ENCODE results near the gene PABPN1L. TPM values are rescaled to one million over a fixed set of nuclear protein-coding genes. Genes with fewer than 3 reads are reported as not detected.

The PABPN1L gene
- total RNA-seq, 2 experiments from 2014 or later, result not detected

DNA sequence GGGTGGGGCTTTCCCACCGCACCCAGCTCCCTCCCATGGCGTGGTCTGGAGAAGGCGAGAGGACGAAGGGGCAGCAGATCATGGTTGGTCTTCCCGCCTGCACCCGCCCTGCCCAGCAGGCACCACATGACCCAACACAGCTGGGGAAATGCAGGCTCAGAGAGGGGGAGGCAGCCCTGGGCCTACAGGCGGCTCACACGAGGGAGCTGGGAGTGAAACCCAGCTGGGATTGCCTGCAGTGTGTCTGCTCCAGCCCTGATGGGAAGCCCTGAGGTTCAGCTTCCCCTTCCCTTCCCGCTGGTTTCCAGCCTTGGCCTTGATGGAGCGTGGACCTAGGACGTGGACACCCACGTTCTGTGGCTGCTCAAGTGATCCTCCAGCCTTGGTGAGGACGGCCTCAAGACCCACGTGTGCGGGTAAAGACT, 20.0 kb upstream of the PABPN1L start:
- Histone ChIP-seq H3K36me3 (ENCODE audit: insufficient read depth, low read length) (no peaks in the 10 kb centered on the region), H3K27ac (ENCODE audit: low read depth in 1 of 2, low read length in 2 of 2) (no peak overlapping the region), H3K4me1 (ENCODE audit: insufficient read depth, low read length) (peaks cover 9% of the 10 kb centered on the region), H3K9me3 (ENCODE audit: control insufficient read depth in 1 of 2, insufficient read depth in 1 of 2, low read length in 2 of 2) (peaks cover 0 to 9% of the 10 kb centered on the region in 2 experiments), H3K27me3 (ENCODE audit: control insufficient read depth in 1 of 2, insufficient read depth in 2 of 2, low read length in 2 of 2) (no peaks in the 10 kb centered on the region), H3K4me3 (ENCODE audit: low read length) (no peak overlapping the region)
- ATAC-seq (ENCODE audit: poor library complexity) (no peak), DNase-seq (no peak)
- Mint-ChIP-seq H3K4me3 (no peak overlapping the region), H3K27ac (no peak overlapping the region), H3K4me1 (ENCODE audit: low read depth) (no peaks in the 10 kb centered on the region), H3K27me3 (no peaks in the 10 kb centered on the region), H3K36me3 (ENCODE audit: low read depth) (no peaks in the 10 kb centered on the region), H3K9me3 (no peaks in the 10 kb centered on the region)
- ChIA-PET POLR2A (no interaction called here), CTCF (no interaction called here)
- intact Hi-C loops (cut with DNase I, micrococcal nuclease), result no loop called here
- TF ChIP-seq, protein P1, sequence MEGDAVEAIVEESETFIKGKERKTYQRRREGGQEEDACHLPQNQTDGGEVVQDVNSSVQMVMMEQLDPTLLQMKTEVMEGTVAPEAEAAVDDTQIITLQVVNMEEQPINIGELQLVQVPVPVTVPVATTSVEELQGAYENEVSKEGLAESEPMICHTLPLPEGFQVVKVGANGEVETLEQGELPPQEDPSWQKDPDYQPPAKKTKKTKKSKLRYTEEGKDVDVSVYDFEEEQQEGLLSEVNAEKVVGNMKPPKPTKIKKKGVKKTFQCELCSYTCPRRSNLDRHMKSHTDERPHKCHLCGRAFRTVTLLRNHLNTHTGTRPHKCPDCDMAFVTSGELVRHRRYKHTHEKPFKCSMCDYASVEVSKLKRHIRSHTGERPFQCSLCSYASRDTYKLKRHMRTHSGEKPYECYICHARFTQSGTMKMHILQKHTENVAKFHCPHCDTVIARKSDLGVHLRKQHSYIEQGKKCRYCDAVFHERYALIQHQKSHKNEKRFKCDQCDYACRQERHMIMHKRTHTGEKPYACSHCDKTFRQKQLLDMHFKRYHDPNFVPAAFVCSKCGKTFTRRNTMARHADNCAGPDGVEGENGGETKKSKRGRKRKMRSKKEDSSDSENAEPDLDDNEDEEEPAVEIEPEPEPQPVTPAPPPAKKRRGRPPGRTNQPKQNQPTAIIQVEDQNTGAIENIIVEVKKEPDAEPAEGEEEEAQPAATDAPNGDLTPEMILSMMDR (IDR thresholded peaks at IDR 0.05), result no peak

DNA sequence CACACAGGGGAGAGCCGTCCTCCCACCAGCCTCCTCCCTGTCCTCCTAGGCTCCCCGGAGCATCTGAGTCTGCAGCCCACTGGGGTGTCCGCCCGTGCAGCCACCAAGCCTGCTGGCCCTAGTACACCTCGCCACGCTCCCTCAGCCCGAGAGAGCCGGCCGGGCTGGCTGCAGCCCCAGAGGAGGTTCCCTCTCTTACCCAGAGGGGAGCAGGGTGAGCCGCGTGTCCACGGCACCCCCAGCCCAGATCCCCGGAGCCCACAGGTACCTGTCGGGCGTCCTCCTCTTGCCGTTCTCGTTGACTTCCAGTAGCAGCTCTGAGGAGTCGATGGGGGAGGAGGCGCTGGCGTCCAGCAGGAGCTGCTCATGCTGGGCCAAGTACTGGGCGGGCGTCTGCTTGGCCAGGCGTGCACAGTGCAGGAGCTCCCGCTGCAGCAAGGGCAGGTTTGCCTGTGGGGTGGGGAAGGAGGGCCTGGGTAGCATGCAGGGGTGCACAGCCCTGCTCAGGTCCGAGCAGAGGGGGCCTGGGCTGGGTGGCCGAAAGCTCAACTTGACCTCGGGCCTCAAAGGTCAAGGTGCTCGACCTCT, 19.3 kb upstream of the PABPN1L start:
- CTCF ChIA-PET, result no interaction called here
- Histone ChIP-seq H3K36me3 (ENCODE audit: insufficient read depth, low read length) (no peaks in the 10 kb centered on the region), H3K9me3 (ENCODE audit: control insufficient read depth in 1 of 2, insufficient read depth in 1 of 2, low read length in 2 of 2) (peaks cover 0 to 9% of the 10 kb centered on the region in 2 experiments), H3K27ac (ENCODE audit: low read depth in 1 of 2, low read length in 2 of 2) (no peak overlapping the region), H3K4me1 (ENCODE audit: insufficient read depth, low read length) (peaks cover 9% of the 10 kb centered on the region), H3K4me3 (ENCODE audit: low read length) (no peak overlapping the region), H3K27me3 (ENCODE audit: control insufficient read depth in 1 of 2, insufficient read depth in 2 of 2, low read length in 2 of 2) (no peaks in the 10 kb centered on the region)
- intact Hi-C loops (cut with DNase I, micrococcal nuclease), result no loop called here
- TF ChIP-seq, protein P1 (IDR thresholded peaks at IDR 0.05), result no peak
- Mint-ChIP-seq H3K36me3 (ENCODE audit: low read depth) (no peaks in the 10 kb centered on the region), H3K4me1 (ENCODE audit: low read depth) (no peaks in the 10 kb centered on the region), H3K27ac (no peak overlapping the region), H3K4me3 (no peak overlapping the region), H3K27me3 (no peaks in the 10 kb centered on the region), H3K9me3 (no peaks in the 10 kb centered on the region)
- DNase-seq (no peak), ATAC-seq (ENCODE audit: poor library complexity) (no peak)
- POLR2A ChIA-PET, result no interaction called here

GRCh38 chr16:88884569-88885271, 18.3 kb upstream of the PABPN1L start:
- CTCF ChIA-PET, result no interaction called here

More at GRCh38 chr16:88884569-88885271, 18.3 kb upstream of the PABPN1L start:
- ATAC-seq (ENCODE audit: poor library complexity) (no peak), DNase-seq (no peak)
- Mint-ChIP-seq H3K4me1 (ENCODE audit: low read depth) (no peaks in the 10 kb centered on the region), H3K36me3 (ENCODE audit: low read depth) (no peaks in the 10 kb centered on the region), H3K4me3 (no peak overlapping the region), H3K9me3 (no peaks in the 10 kb centered on the region), H3K27ac (no peak overlapping the region), H3K27me3 (no peaks in the 10 kb centered on the region)
- Histone ChIP-seq H3K9me3 (ENCODE audit: control insufficient read depth in 1 of 2, insufficient read depth in 1 of 2, low read length in 2 of 2) (peaks cover 0 to 9% of the 10 kb centered on the region in 2 experiments), H3K27ac (ENCODE audit: low read depth in 1 of 2, low read length in 2 of 2) (no peak overlapping the region), H3K4me3 (ENCODE audit: low read length) (no peak overlapping the region), H3K36me3 (ENCODE audit: insufficient read depth, low read length) (no peaks in the 10 kb centered on the region), H3K4me1 (ENCODE audit: insufficient read depth, low read length) (peaks cover 9% of the 10 kb centered on the region), H3K27me3 (ENCODE audit: control insufficient read depth in 1 of 2, insufficient read depth in 2 of 2, low read length in 2 of 2) (no peaks in the 10 kb centered on the region)
- POLR2A ChIA-PET, result no interaction called here
- intact Hi-C loops (cut with DNase I, micrococcal nuclease), result no loop called here
- TF ChIP-seq, protein P1 (IDR thresholded peaks at IDR 0.05), result no peak

Data from CD4-positive, alpha-beta T cell (primary cell).